GM23338 (cell line): ENCODE data around the gene NFATC2IP. TPM values are rescaled to one million over a fixed set of nuclear protein-coding genes. Genes with fewer than 3 reads are reported as not detected.

Source experiments
- ATAC-seq: fragments of 200-7000 bp; cut with Tn5 transposase; 3 replicates; pipeline ENCODE4 v1.9.1; 2020
- DNase-seq: peaks from one replicate; pipeline ENCODE4 v3.0.0-alpha.2; 2015; ENCODE audit warnings: low spot score
- H2AFZ ChIP-seq: fragments of 200-600 bp; sonication (generic); 2 replicates; pipeline ENCODE4 v1.8.0; 2016; ENCODE audit warnings: antibody characterized with exemption, mild to moderate bottlenecking, moderate library complexity
- H3F3A ChIP-seq: fragments of 200-600 bp; sonication (generic); replicated peaks from 2 replicates; pipeline ENCODE4 v1.8.0; 2017; ENCODE audit warnings: antibody characterized with exemption, mixed run types, low read depth
- H3K27ac ChIP-seq: fragments of 200-600 bp; sonication (generic); 2 replicates; pipeline ENCODE4 v1.6.1; 2016; ENCODE audit warnings: low read depth
- H3K27me3 ChIP-seq: fragments of 200-600 bp; sonication (generic); 2 replicates; pipeline ENCODE4 v1.8.0; 2016; ENCODE audit warnings: mild to moderate bottlenecking, mixed run types, moderate library complexity; ENCODE audit not compliant: insufficient read depth
- H3K36me3 ChIP-seq: fragments of 200-600 bp; sonication (generic); 2 replicates; pipeline ENCODE4 v1.8.0; 2016; ENCODE audit warnings: mild to moderate bottlenecking; ENCODE audit not compliant: insufficient read depth
- H3K4me1 ChIP-seq: fragments of 200-600 bp; sonication (generic); 2 replicates; pipeline ENCODE4 v1.8.0; 2016; ENCODE audit warnings: mild to moderate bottlenecking, moderate library complexity; ENCODE audit not compliant: insufficient read depth
- H3K4me2 ChIP-seq: fragments of 200-600 bp; sonication (generic); 2 replicates; pipeline ENCODE4 v1.7.1; 2017; ENCODE audit warnings: mixed run types
- H3K4me3 ChIP-seq: fragments of 200-600 bp; sonication (generic); 2 replicates; pipeline ENCODE4 v1.6.1; 2016; ENCODE audit warnings: mixed run types
- H3K79me2 ChIP-seq: fragments of 200-600 bp; sonication (generic); replicated peaks from 2 replicates; pipeline ENCODE4 v1.8.0; 2017; ENCODE audit warnings: mild to moderate bottlenecking; ENCODE audit not compliant: insufficient read depth
- H3K9me2 ChIP-seq: fragments of 200-600 bp; sonication (generic); 2 replicates; pipeline ENCODE4 v1.8.0; 2017; ENCODE audit not compliant: insufficient read depth
- H4K20me1 ChIP-seq: fragments of 200-600 bp; sonication (generic); replicated peaks from 2 replicates; pipeline ENCODE4 v1.8.0; 2017; ENCODE audit warnings: mild to moderate bottlenecking; ENCODE audit not compliant: insufficient read depth
- H3K27ac Mint-ChIP-seq: 2 replicates; pipeline ENCODE4 v1.8.0; 2020; ENCODE audit warnings: inconsistent platforms, mild to moderate bottlenecking, moderate library complexity, mixed read lengths
- H3K27me3 Mint-ChIP-seq: 3 replicates; pipeline ENCODE4 v1.8.0; 2022; ENCODE audit warnings: low read depth, mild to moderate bottlenecking, moderate library complexity, mixed read lengths, inconsistent platforms; ENCODE audit not compliant: insufficient read depth, poor library complexity
- H3K36me3 Mint-ChIP-seq: 3 replicates; pipeline ENCODE4 v1.8.0; 2021; ENCODE audit warnings: low read depth, mild to moderate bottlenecking, inconsistent platforms, moderate library complexity, mixed read lengths
- H3K4me1 Mint-ChIP-seq: 3 replicates; pipeline ENCODE4 v1.8.0; 2020; ENCODE audit warnings: mild to moderate bottlenecking, inconsistent platforms, mixed read lengths
- H3K4me3 Mint-ChIP-seq: 3 replicates; pipeline ENCODE4 v1.8.0; 2021; ENCODE audit warnings: moderate library complexity, mild to moderate bottlenecking, inconsistent platforms, mixed read lengths
- H3K9me3 Mint-ChIP-seq: 3 replicates; pipeline ENCODE4 v1.8.0; 2020; ENCODE audit warnings: moderate library complexity, mild to moderate bottlenecking, inconsistent platforms, mixed read lengths
- CREB1 ChIP-seq: fragments of 250-450 bp; sonication (Bioruptor Pico); IDR thresholded peaks from 2 replicates; pipeline ENCODE4 v1.5.0; 2020; ENCODE audit warnings: low read depth, mild to moderate bottlenecking, moderate library complexity
- ETS1 ChIP-seq: IDR thresholded peaks from 2 replicates; pipeline ENCODE4 v1.6.1; 2016; ENCODE audit warnings: antibody characterized with exemption
- EZH2 ChIP-seq: fragments of 200-600 bp; sonication (generic); IDR thresholded peaks from one replicate; pipeline ENCODE4 v1.8.0; 2017; ENCODE audit warnings: antibody characterized with exemption, mild to moderate bottlenecking, low read depth; ENCODE audit not compliant: unreplicated experiment
- JUNB ChIP-seq: IDR thresholded peaks from one replicate; pipeline ENCODE4 v1.6.1; 2016; ENCODE audit warnings: antibody characterized with exemption; ENCODE audit not compliant: unreplicated experiment
- NANOG ChIP-seq: IDR thresholded peaks from 2 replicates; pipeline ENCODE4 v1.6.1; 2016; ENCODE audit warnings: antibody characterized with exemption, borderline replicate concordance
- POLR2AphosphoS5 ChIP-seq: IDR thresholded peaks from 2 replicates; pipeline ENCODE4 v1.6.1; 2016; ENCODE audit warnings: antibody characterized with exemption, low read depth
- STAT1 ChIP-seq: IDR thresholded peaks from one replicate; pipeline ENCODE4 v1.6.1; 2016; ENCODE audit warnings: antibody characterized with exemption; ENCODE audit not compliant: unreplicated experiment
- ZNF114 ChIP-seq: fragments of 250-450 bp; sonication (Bioruptor Pico); IDR thresholded peaks from 2 replicates; pipeline ENCODE4 v1.5.0; 2020; ENCODE audit warnings: mild to moderate bottlenecking, moderate library complexity
- ZNF462 ChIP-seq: fragments of 250-450 bp; sonication (Bioruptor Pico); IDR thresholded peaks from 2 replicates; pipeline ENCODE4 v1.5.0; 2020; ENCODE audit warnings: mild to moderate bottlenecking, moderate library complexity
- polyA plus RNA-seq: library from polyadenylated mRNA; unstranded; fragments of >200 nt; fragmentation: Nextera tagmentation; extraction: Ambion mirVana; gene quantifications from 2 replicates; pipeline ENCODE4 v1.2.1, GENCODE V29; 2016
- total RNA-seq: library from RNA; depleted of rRNA; stranded (reverse); fragments of >200 nt; shearing (Covaris generic); gene quantifications from 2 replicates; pipeline ENCODE4 v1.2.3, GENCODE V29; 2014

The NFATC2IP gene
- total and polyA plus RNA-seq, 2 experiments from 2014 or later: 23.5 to 65.4 TPM

GRCh38 chr16:28901862-28902261 is 48.9 kb upstream of the NFATC2IP start (continued):
- TF ChIP-seq ZNF462 (CRISPR knock-in tag): no peak
- TF ChIP-seq NANOG: no peak
- TF ChIP-seq JUNB: no peak
- TF ChIP-seq ZNF114: no peak
- TF ChIP-seq POLR2AphosphoS5: no peak

- H3K9me3 Mint-ChIP-seq: no peaks in the 10 kb centered on the region
- no peaks in the 10 kb centered on the region for H3K4me1 Mint-ChIP-seq
- no peaks in the 10 kb centered on the region for H3K79me2 ChIP-seq
- H2AFZ ChIP-seq: no peak overlapping the region
- ATAC-seq (no peak), DNase-seq (no peak)
- H3K4me2 ChIP-seq: no peak overlapping the region
- no peaks in the 10 kb centered on the region for H3K27me3 ChIP-seq
- no peaks in the 10 kb centered on the region for H3K9me2 ChIP-seq
- no peak overlapping the region for H3K27ac Mint-ChIP-seq
- H4K20me1 ChIP-seq: no peaks in the 10 kb centered on the region
- no peaks in the 10 kb centered on the region; the same call in 2 of the 3 replicates for H3K36me3 Mint-ChIP-seq
- no peak overlapping the region for H3K27ac ChIP-seq
- no peaks in the 10 kb centered on the region for H3F3A ChIP-seq
- H3K4me3 ChIP-seq: no peak overlapping the region
- H3K4me3 Mint-ChIP-seq: no peak overlapping the region
- no peaks in the 10 kb centered on the region for H3K36me3 ChIP-seq
- peaks cover 3% of the 10 kb centered on the region for H3K27me3 Mint-ChIP-seq
- H3K4me1 ChIP-seq: no peaks in the 10 kb centered on the region
- TF ChIP-seq STAT1 (no peak), ZNF114 (no peak), EZH2 (no peak), POLR2AphosphoS5 (no peak), CREB1 (CRISPR knock-in tag) (no peak), NANOG (no peak), ETS1 (no peak), ZNF462 (CRISPR knock-in tag) (no peak)
Measured at GRCh38 chr16:28902909-28903308, 47.8 kb upstream of the NFATC2IP start.
